IMR-90 (cell line): ENCODE measurements around the gene PROSER2. TPM values are rescaled to one million over a fixed set of nuclear protein-coding genes. Genes with fewer than 3 reads are reported as not detected.

Experiments used
- ATAC-seq: fragments of 200-7000 bp; cut with Tn5 transposase; 2 replicates; pipeline ENCODE4 v1.9.1; 2020; ENCODE audit warnings: low read depth, mild to moderate bottlenecking, moderate library complexity
- BruUV-seq: library from RNA; stranded (reverse); fragments of 400-500 nt; replicated peaks from 2 replicates; lab custom pipeline; 2021; lab: Mats Ljungman, UMichigan
- CTCF ChIA-PET: fragments of 300-600 bp; formaldehyde crosslinking; extraction: SDS; loops from one replicate; lab custom pipeline; 2021; ENCODE audit warnings: antibody characterized with exemption; lab: Yijun Ruan, JAX
- POLR2A ChIA-PET: fragments of 300-600 bp; sonication (Branson Sonifier 250); formaldehyde crosslinking; loops from one replicate; lab custom pipeline; 2022; ENCODE audit warnings: antibody characterized with exemption; ENCODE audit not compliant: unreplicated experiment; lab: Charles Lee
- DNase-seq: peaks from one replicate; pipeline ENCODE4 v3.0.0; 2013
- H2AFZ ChIP-seq: replicated peaks from 2 replicates; pipeline ENCODE3; 2013; ENCODE audit warnings: low read length, mild to moderate bottlenecking; ENCODE audit not compliant: poor library complexity
- H2AK5ac ChIP-seq: 2 replicates; pipeline ENCODE4 v1.6.1; 2013; ENCODE audit warnings: low read depth, low read length, inconsistent platforms
- H2AK9ac ChIP-seq: replicated peaks from 2 replicates; pipeline ENCODE3; 2013; ENCODE audit warnings: mild to moderate bottlenecking, low read depth, low read length, moderate library complexity; ENCODE audit not compliant: poor library complexity
- H2BK120ac ChIP-seq: 2 replicates; pipeline ENCODE4 v1.6.1; 2013; ENCODE audit warnings: low read depth, low read length, inconsistent platforms
- H2BK15ac ChIP-seq: 3 replicates; pipeline ENCODE4 v1.6.1; 2013; ENCODE audit warnings: low read depth, low read length, inconsistent platforms
- H2BK20ac ChIP-seq: 2 replicates; pipeline ENCODE4 v1.6.1; 2013; ENCODE audit warnings: low read depth, mild to moderate bottlenecking, inconsistent platforms, low read length, moderate library complexity
- H2BK5ac ChIP-seq: 2 replicates; pipeline ENCODE4 v1.6.1; 2013; ENCODE audit warnings: mild to moderate bottlenecking, low read depth, low read length, inconsistent platforms; ENCODE audit not compliant: poor library complexity, severe bottlenecking
- H3K14ac ChIP-seq: replicated peaks from 2 replicates; pipeline ENCODE4 v1.6.1; 2013; ENCODE audit warnings: low read depth, low read length, inconsistent platforms
- H3K18ac ChIP-seq: 2 replicates; pipeline ENCODE4 v1.6.1; 2013; ENCODE audit warnings: low read depth, low read length, control low read depth
- H3K23ac ChIP-seq: 2 replicates; pipeline ENCODE4 v1.6.1; 2013; ENCODE audit warnings: low read depth, low read length, inconsistent platforms
- H3K27ac ChIP-seq: 2 replicates; pipeline ENCODE4 v1.5.1; 2013; ENCODE audit warnings: mild to moderate bottlenecking, control low read depth, low read length; ENCODE audit not compliant: insufficient read depth
- H3K27me3 ChIP-seq: 2 replicates; pipeline ENCODE4 v1.6.1; 2013; ENCODE audit warnings: low read length; ENCODE audit not compliant: control insufficient read depth, insufficient read depth
- H3K36me3 ChIP-seq: 2 replicates; pipeline ENCODE4 v1.6.1; 2013; ENCODE audit warnings: low read length, mixed read lengths; ENCODE audit not compliant: control insufficient read depth, insufficient read depth
- H3K4ac ChIP-seq: 2 replicates; pipeline ENCODE4 v1.6.1; 2013; ENCODE audit warnings: low read depth, low read length, inconsistent platforms
- H3K4me1 ChIP-seq: 2 replicates; pipeline ENCODE4 v1.6.1; 2013; ENCODE audit warnings: low read length, mixed read lengths; ENCODE audit not compliant: control insufficient read depth, insufficient read depth
- H3K4me2 ChIP-seq: 2 replicates; pipeline ENCODE4 v1.6.1; 2013; ENCODE audit warnings: low read depth, mild to moderate bottlenecking, control low read depth, low read length, moderate library complexity
- H3K4me3 ChIP-seq: 2 replicates; pipeline ENCODE4 v1.5.1; 2013; ENCODE audit warnings: low read depth, mild to moderate bottlenecking, control low read depth, low read length, moderate library complexity; ENCODE audit not compliant: insufficient read depth
- H3K56ac ChIP-seq: 2 replicates; pipeline ENCODE4 v1.6.1; 2013; ENCODE audit warnings: low read length, inconsistent platforms; ENCODE audit not compliant: insufficient read depth; ENCODE audit errors: extremely low read depth
- H3K79me1 ChIP-seq, 2 experiments: 2 replicates each; pipeline ENCODE4 v1.6.1; 2013; ENCODE audit warnings: low read length in 2 of 2, inconsistent platforms in 1 of 2, low read depth in 1 of 2
- H3K9ac ChIP-seq: 2 replicates; pipeline ENCODE4 v1.6.1; 2013; ENCODE audit warnings: low read depth, low read length, control low read depth
- H3K9me1 ChIP-seq: 2 replicates; pipeline ENCODE4 v1.6.1; 2013; ENCODE audit warnings: low read length, inconsistent platforms; ENCODE audit not compliant: insufficient read depth
- H3K9me3 ChIP-seq: 2 replicates; pipeline ENCODE4 v1.6.1; 2013; ENCODE audit warnings: low read length; ENCODE audit not compliant: control insufficient read depth, insufficient read depth
- H4K20me1 ChIP-seq: 2 replicates; pipeline ENCODE4 v1.6.1; 2013; ENCODE audit warnings: low read length, inconsistent platforms; ENCODE audit not compliant: insufficient read depth
- H4K5ac ChIP-seq: 2 replicates; pipeline ENCODE4 v1.6.1; 2013; ENCODE audit warnings: mild to moderate bottlenecking, low read depth, low read length, control low read depth
- H4K8ac ChIP-seq, 2 experiments: 2 replicates each; pipeline ENCODE4 v1.6.1; 2013; ENCODE audit warnings: low read depth in 2 of 2, low read length in 2 of 2, control low read depth in 1 of 2, inconsistent platforms in 1 of 2
- H4K91ac ChIP-seq: 2 replicates; pipeline ENCODE4 v1.6.1; 2013; ENCODE audit warnings: low read depth, low read length, inconsistent platforms; ENCODE audit not compliant: insufficient read depth
- CEBPB ChIP-seq: IDR thresholded peaks from 2 replicates; pipeline ENCODE4 v1.6.1; 2012; ENCODE audit warnings: low read depth, low read length, improper control_type of control experiment
- CHD1 ChIP-seq: IDR thresholded peaks from 2 replicates; pipeline ENCODE4 v1.6.1; 2012; ENCODE audit warnings: low read depth, low read length, improper control_type of control experiment
- MAFK ChIP-seq: IDR thresholded peaks from 2 replicates; pipeline ENCODE4 v1.6.1; 2012; ENCODE audit warnings: low read depth, low read length, improper control_type of control experiment
- MAZ ChIP-seq: IDR thresholded peaks from 2 replicates; pipeline ENCODE4 v1.6.1; 2012; ENCODE audit warnings: low read depth, mild to moderate bottlenecking, low read length, improper control_type of control experiment, moderate library complexity, borderline replicate concordance
- MXI1 ChIP-seq: IDR thresholded peaks from 2 replicates; pipeline ENCODE4 v1.6.1; 2012; ENCODE audit warnings: low read depth, mild to moderate bottlenecking, low read length, moderate library complexity, borderline replicate concordance
- NFE2L2 ChIP-seq: fragments of 150-350 bp; IDR thresholded peaks from 2 replicates; pipeline ENCODE4 v1.6.1; 2016; ENCODE audit warnings: low read depth, mild to moderate bottlenecking, low read length
- POLR2A ChIP-seq: IDR thresholded peaks from 2 replicates; pipeline ENCODE4 v1.6.1; 2012; ENCODE audit warnings: mild to moderate bottlenecking, low read depth, low read length
- RCOR1 ChIP-seq: IDR thresholded peaks from 2 replicates; pipeline ENCODE4 v1.6.1; 2012; ENCODE audit warnings: mild to moderate bottlenecking, low read length, improper control_type of control experiment; ENCODE audit not compliant: insufficient replicate concordance
- RFX5 ChIP-seq: IDR thresholded peaks from 2 replicates; pipeline ENCODE4 v1.8.0; 2012; ENCODE audit warnings: low read depth, mild to moderate bottlenecking, low read length, moderate library complexity
- WGBS, 2 experiments: methylation state at CpG; one replicate each; pipeline versions ENCODE4 v1.1.5 to v1.1.7; 2013; ENCODE audit warnings: missing lambda C conversion rate in 2 of 2; ENCODE audit not compliant: insufficient read length in 1 of 2; ENCODE audit errors: extremely low coverage in 2 of 2; 5-methylcytosine and 5-hydroxymethylcytosine counted together
- dilution Hi-C: fragments of 300-500 bp; cut with HindIII; formaldehyde crosslinking; loops from one replicate; pipeline ENCODE4 v1.14.3; 2018; ENCODE audit warnings: low sequenced_read_pairs; ENCODE audit not compliant: unreplicated experiment
- in situ Hi-C: fragments of 300-500 bp; cut with MboI; formaldehyde crosslinking; loops from 3 replicates; pipeline ENCODE4 v1.14.3; 2019; ENCODE audit warnings: low sequenced_read_pairs, inconsistent platforms, mixed read lengths
- intact Hi-C: fragments of 100-400 bp; cut with micrococcal nuclease; formaldehyde crosslinking; loops from 2 replicates; pipeline ENCODE4 v1.10.0; 2022
- polyA plus RNA-seq, 3 experiments: library from polyadenylated mRNA; depleted of rRNA; stranded (reverse); fragments of >200 nt; gene quantifications; 2 replicates each; pipeline ENCODE4 v1.2.3, GENCODE V29; 2012; ENCODE audit warnings: low replicate concordance in 1 of 3
- total RNA-seq: library from RNA; depleted of rRNA; stranded (reverse); fragments of >200 nt; gene quantifications from 2 replicates; pipeline ENCODE4 v1.2.3, GENCODE V29; 2012
- TF ChIP-seq, protein P1 (sequence below): fragments of 150-350 bp; IDR thresholded peaks from 2 replicates; pipeline ENCODE4 v1.6.1; 2017; ENCODE audit warnings: mild to moderate bottlenecking, antibody characterized with exemption, low read length, low read depth
- TF ChIP-seq, protein P2 (sequence below): fragments of 150-350 bp; IDR thresholded peaks from 2 replicates; pipeline ENCODE4 v1.6.1; 2016; ENCODE audit warnings: low read depth, mild to moderate bottlenecking, low read length, moderate library complexity, borderline replicate concordance
- TF ChIP-seq, protein P3 (sequence below): conservative IDR thresholded peaks from 2 replicates; pipeline ENCODE4 v1.5.1; 2012; ENCODE audit warnings: mild to moderate bottlenecking, low read depth, low read length, improper control_type of control experiment

Gene PROSER2
- total and polyA plus RNA-seq, 2 of the 4 experiments (the other 2 are of a cell fraction) = 1.4 to 2.0 TPM

DNA sequence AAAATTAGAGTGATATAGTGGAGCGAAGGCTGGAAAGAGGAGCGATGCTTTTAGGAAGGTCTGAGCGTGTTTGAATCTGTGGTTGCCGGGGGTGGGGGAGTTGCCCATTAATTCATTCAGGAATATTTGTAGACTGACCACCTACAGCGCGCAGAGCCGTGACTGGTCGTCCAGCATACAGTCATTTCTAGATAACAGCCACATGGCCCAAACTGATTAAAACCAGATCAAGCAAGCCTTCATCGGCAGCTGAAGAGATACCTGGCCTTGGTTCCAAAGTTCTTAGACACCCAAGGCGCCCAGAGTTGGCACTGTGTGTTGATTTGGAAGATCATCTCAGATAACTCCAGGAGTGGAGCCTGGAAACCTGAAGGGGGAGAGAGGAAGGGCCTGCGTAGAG, 1.7 kb downstream of the PROSER2 start:
- no peak overlapping the region for H4K8ac ChIP-seq
- CTCF ChIA-PET = no interaction called here

More for the DNA sequence above, 1.7 kb downstream of the PROSER2 start:
- no peak overlapping the region for H2BK5ac ChIP-seq
- in situ Hi-C loops = no loop called here
- no peak overlapping the region for H2AK9ac ChIP-seq
- DNase-seq (no peak), ATAC-seq (no peak)
- H3K9ac ChIP-seq = no peak overlapping the region
- H3K4me2 ChIP-seq = no peak overlapping the region
- no peak overlapping the region for H3K4me3 ChIP-seq
- H3K18ac ChIP-seq = no peak overlapping the region
- POLR2A ChIA-PET = no interaction called here
- no peaks in the 10 kb centered on the region for H4K20me1 ChIP-seq
- no peak overlapping the region for H2BK120ac ChIP-seq
- intact Hi-C loops = loop anchor here (5.0 kb wide), 1 partner anchor 38 kb away; no protein-coding TSS in a partner anchor
- no peak overlapping the region for H4K91ac ChIP-seq
- H2BK15ac ChIP-seq = no peak overlapping the region
- peaks cover 5 to 22% of the 10 kb centered on the region in 2 experiments; a peak in 3 of 4 replicates for H3K79me1 ChIP-seq
- H3K4ac ChIP-seq = no peak overlapping the region
- no peaks in the 10 kb centered on the region for H3K27me3 ChIP-seq
- peaks cover 1% of the 10 kb centered on the region; the same call in 1 of the 2 replicates for H3K4me1 ChIP-seq
- no peak overlapping the region for H3K23ac ChIP-seq
- 83% methylated on average over 2 of the region's 11 CpGs; no CpG with 5 or more reads in 1 of the 2 experiments for WGBS, 2 experiments
- no peak overlapping the region for H2BK20ac ChIP-seq
- no peaks in the 10 kb centered on the region for H3K9me3 ChIP-seq
- H3K36me3 ChIP-seq = no peaks in the 10 kb centered on the region
- H3K27ac ChIP-seq = no peak overlapping the region
- H3K9me1 ChIP-seq = no peaks in the 10 kb centered on the region
- TF ChIP-seq MXI1 = no peak
- no peak for TF ChIP-seq CEBPB
- TF ChIP-seq NFE2L2 = no peak
- TF ChIP-seq MAZ = no peak
- TF ChIP-seq MAFK = no peak
- TF ChIP-seq, protein P1, sequence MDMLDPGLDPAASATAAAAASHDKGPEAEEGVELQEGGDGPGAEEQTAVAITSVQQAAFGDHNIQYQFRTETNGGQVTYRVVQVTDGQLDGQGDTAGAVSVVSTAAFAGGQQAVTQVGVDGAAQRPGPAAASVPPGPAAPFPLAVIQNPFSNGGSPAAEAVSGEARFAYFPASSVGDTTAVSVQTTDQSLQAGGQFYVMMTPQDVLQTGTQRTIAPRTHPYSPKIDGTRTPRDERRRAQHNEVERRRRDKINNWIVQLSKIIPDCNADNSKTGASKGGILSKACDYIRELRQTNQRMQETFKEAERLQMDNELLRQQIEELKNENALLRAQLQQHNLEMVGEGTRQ = no peak
- no peak for TF ChIP-seq CHD1
- TF ChIP-seq RFX5 = no peak
- no peak for TF ChIP-seq RCOR1
- TF ChIP-seq POLR2A = no peak
- TF ChIP-seq, protein P2, sequence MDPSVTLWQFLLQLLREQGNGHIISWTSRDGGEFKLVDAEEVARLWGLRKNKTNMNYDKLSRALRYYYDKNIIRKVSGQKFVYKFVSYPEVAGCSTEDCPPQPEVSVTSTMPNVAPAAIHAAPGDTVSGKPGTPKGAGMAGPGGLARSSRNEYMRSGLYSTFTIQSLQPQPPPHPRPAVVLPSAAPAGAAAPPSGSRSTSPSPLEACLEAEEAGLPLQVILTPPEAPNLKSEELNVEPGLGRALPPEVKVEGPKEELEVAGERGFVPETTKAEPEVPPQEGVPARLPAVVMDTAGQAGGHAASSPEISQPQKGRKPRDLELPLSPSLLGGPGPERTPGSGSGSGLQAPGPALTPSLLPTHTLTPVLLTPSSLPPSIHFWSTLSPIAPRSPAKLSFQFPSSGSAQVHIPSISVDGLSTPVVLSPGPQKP = no peak
- TF ChIP-seq, protein P3, sequence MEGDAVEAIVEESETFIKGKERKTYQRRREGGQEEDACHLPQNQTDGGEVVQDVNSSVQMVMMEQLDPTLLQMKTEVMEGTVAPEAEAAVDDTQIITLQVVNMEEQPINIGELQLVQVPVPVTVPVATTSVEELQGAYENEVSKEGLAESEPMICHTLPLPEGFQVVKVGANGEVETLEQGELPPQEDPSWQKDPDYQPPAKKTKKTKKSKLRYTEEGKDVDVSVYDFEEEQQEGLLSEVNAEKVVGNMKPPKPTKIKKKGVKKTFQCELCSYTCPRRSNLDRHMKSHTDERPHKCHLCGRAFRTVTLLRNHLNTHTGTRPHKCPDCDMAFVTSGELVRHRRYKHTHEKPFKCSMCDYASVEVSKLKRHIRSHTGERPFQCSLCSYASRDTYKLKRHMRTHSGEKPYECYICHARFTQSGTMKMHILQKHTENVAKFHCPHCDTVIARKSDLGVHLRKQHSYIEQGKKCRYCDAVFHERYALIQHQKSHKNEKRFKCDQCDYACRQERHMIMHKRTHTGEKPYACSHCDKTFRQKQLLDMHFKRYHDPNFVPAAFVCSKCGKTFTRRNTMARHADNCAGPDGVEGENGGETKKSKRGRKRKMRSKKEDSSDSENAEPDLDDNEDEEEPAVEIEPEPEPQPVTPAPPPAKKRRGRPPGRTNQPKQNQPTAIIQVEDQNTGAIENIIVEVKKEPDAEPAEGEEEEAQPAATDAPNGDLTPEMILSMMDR = no peak
- H2AK5ac ChIP-seq = no peak overlapping the region
- BruUV-seq = no TSS peak
- no peak overlapping the region for H3K56ac ChIP-seq
- dilution Hi-C loops = no loop called here
- H2AFZ ChIP-seq = no peak overlapping the region
- no peak overlapping the region for H3K14ac ChIP-seq
- no peak overlapping the region for H4K5ac ChIP-seq
